ENCODE data around the gene RIPOR2.
"Not testable (repeated sequence)": the region's sequence is repeated elsewhere in the genome, so short reads cannot be mapped to it uniquely, and the experiment has no call there.

The RIPOR2 gene

DNA sequence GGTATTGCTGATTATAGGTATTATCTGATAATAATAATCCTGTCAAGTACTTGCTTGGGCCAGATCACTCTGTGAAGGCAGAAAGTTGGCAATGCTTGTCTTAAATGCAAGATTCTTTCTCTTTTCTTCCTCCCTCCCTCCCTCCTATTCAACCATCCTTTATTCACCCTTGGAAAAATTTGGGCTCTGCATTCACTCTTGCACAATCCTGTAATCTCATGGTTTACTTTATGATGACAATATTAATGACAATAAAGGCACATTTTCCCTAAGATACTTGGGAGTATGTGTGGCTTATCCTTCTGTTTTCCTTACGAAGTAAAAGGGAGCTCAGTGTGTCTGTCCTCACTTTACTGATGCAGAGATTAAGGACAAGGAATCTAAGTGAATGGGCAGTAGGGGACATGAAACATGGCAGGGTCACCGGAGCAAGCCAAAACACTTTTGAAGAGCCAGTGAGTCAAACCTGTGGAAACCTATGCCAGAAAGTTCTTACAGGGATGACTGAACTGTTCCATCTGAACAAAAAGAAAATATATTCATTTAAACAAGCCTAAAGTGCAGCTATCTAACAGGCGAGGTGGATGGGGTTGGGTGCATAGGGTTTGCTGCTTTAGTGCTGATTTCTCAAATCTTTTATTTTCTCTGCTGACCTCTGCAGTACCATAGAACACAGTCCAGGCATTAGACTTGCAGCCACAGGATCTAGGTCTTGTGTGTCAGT is 14.6 kb upstream of the RIPOR2 start:
- in situ Hi-C loops (cut with HindIII; ENCODE audit: low pct_ligation_motif_present, low sequenced_read_pairs) = no loop called here
- no peaks in the 10 kb centered on the region for H3K36me3 ChIP-seq (replicated peaks)
- TF ChIP-seq, protein P1, sequence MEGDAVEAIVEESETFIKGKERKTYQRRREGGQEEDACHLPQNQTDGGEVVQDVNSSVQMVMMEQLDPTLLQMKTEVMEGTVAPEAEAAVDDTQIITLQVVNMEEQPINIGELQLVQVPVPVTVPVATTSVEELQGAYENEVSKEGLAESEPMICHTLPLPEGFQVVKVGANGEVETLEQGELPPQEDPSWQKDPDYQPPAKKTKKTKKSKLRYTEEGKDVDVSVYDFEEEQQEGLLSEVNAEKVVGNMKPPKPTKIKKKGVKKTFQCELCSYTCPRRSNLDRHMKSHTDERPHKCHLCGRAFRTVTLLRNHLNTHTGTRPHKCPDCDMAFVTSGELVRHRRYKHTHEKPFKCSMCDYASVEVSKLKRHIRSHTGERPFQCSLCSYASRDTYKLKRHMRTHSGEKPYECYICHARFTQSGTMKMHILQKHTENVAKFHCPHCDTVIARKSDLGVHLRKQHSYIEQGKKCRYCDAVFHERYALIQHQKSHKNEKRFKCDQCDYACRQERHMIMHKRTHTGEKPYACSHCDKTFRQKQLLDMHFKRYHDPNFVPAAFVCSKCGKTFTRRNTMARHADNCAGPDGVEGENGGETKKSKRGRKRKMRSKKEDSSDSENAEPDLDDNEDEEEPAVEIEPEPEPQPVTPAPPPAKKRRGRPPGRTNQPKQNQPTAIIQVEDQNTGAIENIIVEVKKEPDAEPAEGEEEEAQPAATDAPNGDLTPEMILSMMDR (IDR thresholded peaks at IDR 0.05; ENCODE audit: low read depth, low read length, missing control alignments) = no peak
- no peak overlapping the region for H3K4me3 ChIP-seq (ENCODE audit: low read depth, low read length)
- no peaks in the 10 kb centered on the region for H3K27me3 ChIP-seq (replicated peaks)
- DNase-seq = no peak
- H3K27ac ChIP-seq = no peak overlapping the region

DNA sequence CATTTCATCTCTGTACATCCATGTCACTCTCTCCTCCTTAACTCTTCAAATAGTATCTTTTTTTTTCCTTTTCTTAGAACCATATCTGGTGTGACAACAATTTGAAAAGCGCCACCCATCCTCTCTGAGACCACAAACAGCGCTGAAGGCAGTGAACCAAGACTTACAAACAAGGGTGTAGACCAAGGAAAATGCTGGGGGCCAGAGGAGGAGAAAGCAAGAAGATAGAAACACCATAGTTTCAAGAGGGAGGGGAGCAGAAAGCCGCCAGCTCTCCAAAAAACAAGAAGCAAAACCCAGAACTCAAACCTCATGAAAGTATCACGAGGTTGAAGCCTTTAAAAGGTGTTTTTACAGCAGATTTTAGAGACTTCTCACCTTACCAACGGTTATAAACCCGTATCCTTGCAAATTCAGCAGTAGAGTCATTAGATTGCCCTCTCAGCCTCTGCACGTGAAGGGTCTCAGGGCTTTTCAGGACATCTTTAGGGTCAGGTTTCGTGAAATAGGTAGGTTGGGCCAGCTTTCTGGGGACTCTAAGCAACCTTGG is 13.3 kb upstream of the RIPOR2 start:
- in situ Hi-C loops (cut with HindIII; ENCODE audit: low pct_ligation_motif_present, low sequenced_read_pairs) = no loop called here
- Histone ChIP-seq H3K36me3 (replicated peaks) (no peaks in the 10 kb centered on the region), H3K4me3 (ENCODE audit: low read depth, low read length) (no peak overlapping the region), H3K27me3 (replicated peaks) (no peaks in the 10 kb centered on the region), H3K27ac (no peak overlapping the region)
- no peak for DNase-seq
- TF ChIP-seq, protein P1 (IDR thresholded peaks at IDR 0.05; ENCODE audit: low read depth, low read length, missing control alignments) = no peak

DNA sequence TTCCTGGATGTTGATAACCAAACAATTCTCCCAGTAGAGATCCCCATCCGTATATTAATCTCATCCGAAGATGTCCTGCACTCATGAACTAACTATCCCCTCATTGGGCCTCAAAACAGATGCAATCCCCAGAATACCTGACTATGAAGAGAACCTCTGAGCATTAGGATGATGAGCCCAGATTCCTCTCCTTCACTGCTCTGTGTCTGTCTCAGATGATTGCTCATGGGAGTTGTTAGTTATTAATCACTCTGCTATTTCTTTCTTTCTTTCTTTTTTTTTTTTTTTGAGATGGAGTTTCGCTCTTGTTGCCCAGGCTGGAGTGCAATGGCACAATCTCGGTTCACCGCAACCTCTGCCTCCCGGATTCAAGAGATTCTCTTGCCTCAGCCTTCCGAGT is 12.5 kb upstream of the RIPOR2 start:
- H3K27me3 ChIP-seq (replicated peaks); H3K27ac ChIP-seq; H3K36me3 ChIP-seq (replicated peaks); DNase-seq; H3K4me3 ChIP-seq (ENCODE audit: low read depth, low read length); in situ Hi-C loops (cut with HindIII; ENCODE audit: low pct_ligation_motif_present, low sequenced_read_pairs): not testable (repeated sequence)

DNA sequence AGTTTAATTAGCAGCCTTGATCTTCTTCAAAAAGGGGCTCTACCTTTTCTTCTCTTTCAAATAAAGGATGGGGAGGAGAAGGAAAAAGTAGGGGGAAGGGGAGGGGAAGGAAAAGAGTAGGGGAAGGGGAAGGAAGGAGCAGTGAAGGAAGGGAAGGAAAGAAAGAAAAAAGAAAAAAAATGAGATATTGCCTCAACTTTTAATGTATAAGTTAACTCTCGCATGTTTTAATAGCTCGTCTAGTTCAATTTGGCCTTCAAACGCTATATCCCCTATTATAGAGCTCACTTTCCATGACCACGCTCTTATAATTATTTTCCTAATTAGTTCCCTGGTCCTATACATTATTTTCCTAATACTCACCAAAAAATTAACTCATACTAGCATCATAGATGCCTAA is 11.9 kb upstream of the RIPOR2 start:
- DNase-seq = no peak
- in situ Hi-C loops (cut with HindIII; ENCODE audit: low pct_ligation_motif_present, low sequenced_read_pairs) = no loop called here
- Histone ChIP-seq H3K27ac (no peak overlapping the region), H3K27me3 (replicated peaks) (no peaks in the 10 kb centered on the region), H3K4me3 (ENCODE audit: low read depth, low read length) (no peak overlapping the region), H3K36me3 (replicated peaks) (no peaks in the 10 kb centered on the region)
- TF ChIP-seq, protein P1 (IDR thresholded peaks at IDR 0.05; ENCODE audit: low read depth, low read length, missing control alignments) = no peak

DNA sequence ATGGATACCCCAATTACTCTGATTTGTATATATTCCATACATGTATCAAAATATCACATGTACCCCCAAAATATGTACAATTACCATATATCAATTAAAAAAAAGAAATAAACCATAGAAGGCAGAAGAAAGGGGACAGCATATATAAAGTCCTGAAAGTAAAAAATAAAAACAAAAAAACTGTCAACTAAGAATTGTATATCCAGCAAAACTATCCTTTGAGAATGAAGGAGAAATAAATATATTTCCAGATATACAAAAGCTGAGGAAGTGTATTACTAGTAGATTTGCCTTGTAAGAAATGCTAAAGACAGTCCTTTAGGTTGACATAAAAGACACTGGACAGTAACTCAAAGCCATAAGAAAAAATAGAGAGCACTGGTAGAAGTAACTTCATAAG is 9.3 kb upstream of the RIPOR2 start:
- in situ Hi-C loops (cut with HindIII; ENCODE audit: low pct_ligation_motif_present, low sequenced_read_pairs) = no loop called here

DNA sequence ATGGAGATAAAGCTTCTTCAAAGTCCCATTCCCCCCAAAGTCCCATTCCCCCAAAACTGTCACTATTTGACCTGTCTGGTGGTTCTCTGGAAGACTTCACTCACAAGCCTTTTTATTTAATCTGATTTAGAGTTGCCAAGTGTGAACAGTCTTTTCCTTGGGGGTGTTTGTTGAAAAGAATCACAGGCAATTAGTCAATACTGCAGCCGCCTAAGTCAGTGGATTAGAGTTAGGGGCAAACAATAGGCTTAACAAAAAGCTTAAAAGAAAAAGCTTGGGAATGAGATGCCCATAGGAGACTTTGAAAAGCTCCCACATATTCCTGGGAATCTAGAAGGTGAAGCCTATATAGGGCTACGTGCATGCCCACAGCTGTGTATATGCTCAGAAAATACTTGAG is 8.0 kb upstream of the RIPOR2 start:
- H3K4me3 ChIP-seq (ENCODE audit: low read depth, low read length) = no peak overlapping the region
- H3K27ac ChIP-seq = no peak overlapping the region
- H3K36me3 ChIP-seq (replicated peaks) = no peaks in the 10 kb centered on the region
- TF ChIP-seq, protein P1 (IDR thresholded peaks at IDR 0.05; ENCODE audit: low read depth, low read length, missing control alignments) = no peak
- no peak for DNase-seq
- in situ Hi-C loops (cut with HindIII; ENCODE audit: low pct_ligation_motif_present, low sequenced_read_pairs) = no loop called here
- H3K27me3 ChIP-seq (replicated peaks) = no peaks in the 10 kb centered on the region

More for the DNA sequence above, 9.3 kb upstream of the RIPOR2 start:
- Histone ChIP-seq H3K36me3 (replicated peaks) (no peaks in the 10 kb centered on the region), H3K4me3 (ENCODE audit: low read depth, low read length) (no peak overlapping the region), H3K27me3 (replicated peaks) (no peaks in the 10 kb centered on the region), H3K27ac (no peak overlapping the region)
- DNase-seq = no peak
- TF ChIP-seq, protein P1 (IDR thresholded peaks at IDR 0.05; ENCODE audit: low read depth, low read length, missing control alignments) = no peak
